Measurements from ENCODE around the gene DMXL1.

DMXL1 gene

DNA sequence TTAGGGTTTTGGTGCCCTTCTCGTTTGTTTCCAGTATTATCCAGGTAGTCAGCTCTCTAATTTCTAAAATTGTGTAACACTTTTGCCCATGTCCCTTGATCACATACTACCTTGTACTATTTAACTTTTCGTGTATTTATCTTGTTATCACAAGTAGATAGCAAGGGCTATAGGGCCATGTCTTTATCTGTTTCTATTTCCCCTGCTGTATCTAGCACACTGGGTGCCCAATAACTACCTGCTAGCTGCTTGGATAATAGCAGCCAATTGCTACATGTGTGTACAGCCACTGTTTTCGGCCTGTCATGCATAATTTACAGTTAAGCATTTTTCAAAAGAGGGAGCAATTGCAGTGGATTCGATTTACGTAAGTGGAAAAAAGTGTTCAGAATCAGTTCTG is 220.2 kb downstream of the DMXL1 start:
- DNase-seq: peak; percentile 40 to 81

DNA sequence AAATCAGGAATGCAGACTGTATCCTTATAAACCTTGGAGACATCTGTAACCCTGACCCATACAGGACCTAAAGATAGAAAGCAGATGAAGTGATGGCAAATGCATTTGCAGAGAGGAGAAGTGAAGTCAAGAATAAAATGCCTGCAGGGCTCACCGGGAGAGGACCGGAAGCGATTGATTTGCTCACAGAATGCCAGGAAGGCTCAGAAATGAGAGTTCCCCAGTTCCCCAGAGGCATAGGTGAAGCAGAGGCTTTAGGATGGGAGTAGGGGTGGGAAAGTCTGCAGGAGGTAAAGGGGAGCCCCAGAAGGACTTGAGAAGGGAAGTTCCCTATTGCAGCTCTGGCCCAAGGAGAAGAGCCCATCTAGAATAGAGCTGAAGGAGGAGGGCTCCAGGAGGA is 221.0 kb downstream of the DMXL1 start:
- DNase-seq: no peak

DNA sequence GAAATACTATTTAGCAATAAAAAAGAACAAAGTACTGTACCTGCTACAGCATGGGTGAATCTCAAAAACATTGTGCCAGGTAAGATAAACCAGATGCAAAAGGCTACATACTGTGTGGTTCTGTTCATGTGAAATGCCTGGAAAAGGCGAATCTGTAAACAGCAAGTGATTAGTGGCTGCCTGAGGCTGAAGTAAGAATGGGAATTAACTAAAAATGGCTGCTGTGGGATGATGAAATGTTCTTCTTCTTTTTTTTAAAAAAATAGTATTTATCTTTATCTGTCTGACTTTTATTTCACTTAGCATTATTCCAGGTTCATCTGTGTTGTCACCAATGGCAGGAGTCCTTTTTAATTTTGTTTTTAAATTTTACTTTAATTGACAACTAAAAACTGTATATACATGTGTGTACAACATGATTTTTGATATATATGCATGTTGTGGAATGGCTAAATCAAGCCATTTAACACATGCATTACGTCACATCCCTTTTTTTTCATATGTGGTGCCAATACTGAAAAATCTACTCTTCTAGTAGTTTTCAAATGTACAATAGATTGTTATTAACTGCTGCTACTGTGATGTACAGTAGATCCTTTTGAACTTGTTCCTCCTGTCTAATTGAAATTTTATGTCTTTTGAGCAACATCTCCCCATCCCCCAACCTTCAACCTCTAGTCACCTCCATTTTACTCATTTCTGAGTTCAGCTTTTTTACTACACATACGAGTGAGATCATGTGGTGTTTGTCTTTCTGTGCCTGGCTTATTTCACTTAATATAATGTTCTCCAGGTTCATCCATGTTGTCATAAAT is 222.0 kb downstream of the DMXL1 start:
- no peak for DNase-seq

DNA sequence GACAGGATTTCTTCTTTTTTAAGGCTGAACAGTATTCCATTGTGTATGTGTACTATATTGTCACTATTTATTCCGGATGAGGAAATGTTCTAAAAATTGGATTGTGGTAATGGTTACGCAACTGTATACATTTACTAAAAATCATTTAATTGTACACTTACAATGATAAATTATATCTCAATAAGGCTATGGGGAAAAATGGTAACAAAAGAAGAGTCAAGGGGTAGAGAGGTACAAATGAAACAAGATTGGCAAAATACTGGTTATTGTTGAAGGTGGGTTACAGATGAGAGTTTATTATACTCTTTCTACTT is 222.6 kb downstream of the DMXL1 start:
- no peak for DNase-seq
